Measurements from ENCODE around the gene BRK1. TPM values are rescaled to one million over a fixed set of nuclear protein-coding genes. Genes with fewer than 3 reads are reported as not detected.
A peak's percentile ranks its signal among the peaks of the same experiment; 100 is the strongest.

Gene BRK1
- total and polyA plus RNA-seq, 9 of the 15 experiments (the other 6 are each of a cell fraction or from before 2014, with no cell fraction given) = 105 to 634 (median 250) TPM

- TF ChIP-seq NKRF (IDR thresholded peaks at IDR 0.05; ENCODE audit: borderline replicate concordance) (no peak), ZNF707 (CRISPR knock-in tag; conservative IDR thresholded peaks at IDR 0.05) (no peak), GTF2F1 (IDR thresholded peaks at IDR 0.05; ENCODE audit: low read depth, low read length) (no peak), MYBL2 (IDR thresholded peaks at IDR 0.05; ENCODE audit: low read depth) (no peak), MYBL2 (CRISPR knock-in tag; IDR thresholded peaks at IDR 0.05; ENCODE audit: borderline replicate concordance) (no peak), ZNF449 (CRISPR knock-in tag; IDR thresholded peaks at IDR 0.05) (no peak), MTA2 (IDR thresholded peaks at IDR 0.05; ENCODE audit: low read depth) (peak; percentile 42; the same call in 1 of the 2 replicates)
Observed at GRCh38 chr3:10106919-10107318, 8.6 kb upstream of the BRK1 start (continued).

- Histone ChIP-seq H3K4me2 (ENCODE audit: insufficient read depth, low read length) (no peak within 1 kb of the TSS), H2AFZ (ENCODE audit: low read depth, low read length) (no peak within 1 kb of the TSS), H3K79me2 (ENCODE audit: control insufficient read depth, insufficient read depth, low read length) (no peaks in the 10 kb centered on the region), H3K4me3 (no peak within 1 kb of the TSS), H3K9me1 (ENCODE audit: control insufficient read depth, insufficient read depth, low read length) (no peaks in the 10 kb centered on the region), H4K20me1 (replicated peaks; ENCODE audit: control insufficient read depth, insufficient read depth, low read length) (no peaks in the 10 kb centered on the region), H3K4me1 (replicated peaks in 1 of 2; ENCODE audit: control insufficient read depth in 2 of 2, insufficient read depth in 2 of 2, low read length in 2 of 2) (peaks cover 0 to 5% of the 10 kb centered on the region in 2 experiments; a peak in 3 of 5 replicates), H3K9ac (ENCODE audit: insufficient read depth in 1 of 2, low read depth in 2 of 2, low read length in 2 of 2) (no peak within 1 kb of the TSS), H3K27ac (ENCODE audit: extremely low read depth, low read depth, low read length) (no peak within 1 kb of the TSS), H3K27me3 (ENCODE audit: control insufficient read depth in 2 of 2, insufficient read depth in 2 of 2, low read length in 2 of 2) (no peaks in the 10 kb centered on the region), H3K9me3 (replicated peaks; ENCODE audit: control insufficient read depth, insufficient read depth, low read depth, low read length) (no peaks in the 10 kb centered on the region), H3K36me3 (ENCODE audit: control insufficient read depth, insufficient read depth, low read length) (peaks cover 6% of the 10 kb centered on the region; the same call in 1 of the 3 replicates)
- no TSS peak for BruUV-seq (replicated peaks)
- intact Hi-C loops (cut with micrococcal nuclease) (no loop called here), in situ Hi-C loops (cut with MboI) (no loop called here)
- 96% methylated on average over 20 of the region's 28 CpGs for WGBS (ENCODE audit: insufficient coverage, low coverage, missing lambda C conversion rate)
- FAIRE-seq = no peak
- no peak for DNase-seq (ENCODE audit: extremely low read depth in 1 of 4, low spot score in 3 of 4)
- CTCF ChIA-PET (ENCODE audit: low intra/inter-chr PET ratio) = no interaction called here
- POLR2A ChIA-PET = interaction anchor here (1.6 kb wide), 1 partner anchor 8 kb away, joined by 8 read pairs; no protein-coding TSS in a partner anchor
- TF ChIP-seq E2F6 (IDR thresholded peaks at IDR 0.05; ENCODE audit: borderline replicate concordance in 1 of 2, extremely low read depth in 1 of 2, insufficient read depth in 1 of 2, insufficient read length in 1 of 2, low read depth in 1 of 2, low read length in 1 of 2, poor library complexity in 1 of 2, severe bottlenecking in 1 of 2) (no peak), ZNF280B (CRISPR knock-in tag; IDR thresholded peaks at IDR 0.05) (no peak), ZNF699 (CRISPR knock-in tag; IDR thresholded peaks at IDR 0.05; ENCODE audit: insufficient replicate concordance) (no peak), HDGF (IDR thresholded peaks at IDR 0.05) (no peak), ETV5 (CRISPR knock-in tag; IDR thresholded peaks at IDR 0.05; ENCODE audit: low read depth) (no peak)
- no peak for ATAC-seq
Observed at GRCh38 chr3:10108091-10108490, 7.4 kb upstream of the BRK1 start, which contains the start of gene FANCD2OS. Gene FANCD2OS (minus strand): TSS chr3:10108255. CDS start chr3:10104774, 3,481 bp downstream.

Data from K562 (cell line).